GM18508 (cell line): ENCODE results near the gene AMMECR1.
"Not testable (repeated sequence)": the region's sequence is repeated elsewhere in the genome, so short reads cannot be mapped to it uniquely, and the experiment has no call there.

Source experiments
- ATAC-seq: cut with Tn5 transposase; IDR thresholded peaks from one replicate; pipeline ENCODE4 v1.9.1; 2021; ENCODE audit warnings: moderate number of reproducible peaks; ENCODE audit not compliant: insufficient read depth, unreplicated experiment

Gene AMMECR1

GRCh38 chrX:110175696-110176095 lies 142.2 kb downstream of the AMMECR1 start:
- no peak for ATAC-seq

GRCh38 chrX:110175146-110175545 lies 142.7 kb downstream of the AMMECR1 start:
- no peak for ATAC-seq

GRCh38 chrX:110173192-110174175 lies 144.4 kb downstream of the AMMECR1 start:
- no peak for ATAC-seq

- peak; percentile 97 for ATAC-seq
These were observed 145.7 kb downstream of the AMMECR1 start for GRCh38 chrX:110172215-110172614.

GRCh38 chrX:110171442-110171841 lies 146.4 kb downstream of the AMMECR1 start:
- no peak for ATAC-seq

- ATAC-seq, result no peak
These were observed 147.9 kb downstream of the AMMECR1 start for GRCh38 chrX:110170029-110170428.

- ATAC-seq, result no peak
These were observed 149.3 kb downstream of the AMMECR1 start for GRCh38 chrX:110168585-110168984.

- ATAC-seq, result no peak
These were observed 149.9 kb downstream of the AMMECR1 start for GRCh38 chrX:110167952-110168451.

- ATAC-seq, result no peak
These were observed 154.4 kb downstream of the AMMECR1 start for GRCh38 chrX:110163488-110163887.

GRCh38 chrX:110162867-110163266 lies 155.0 kb downstream of the AMMECR1 start:
- ATAC-seq, result no peak

GRCh38 chrX:110162131-110162530 lies 155.8 kb downstream of the AMMECR1 start:
- ATAC-seq, result no peak

GRCh38 chrX:110161361-110161686 lies 156.6 kb downstream of the AMMECR1 start:
- ATAC-seq, result no peak

- ATAC-seq, result no peak
These were observed 158.0 kb downstream of the AMMECR1 start for GRCh38 chrX:110159865-110160264.

GRCh38 chrX:110159235-110159634 lies 158.7 kb downstream of the AMMECR1 start:
- ATAC-seq, result no peak

- no peak for ATAC-seq
These were observed 160.4 kb downstream of the AMMECR1 start for GRCh38 chrX:110157444-110157843.

GRCh38 chrX:110156167-110156754 lies 161.6 kb downstream of the AMMECR1 start:
- no peak for ATAC-seq

- no peak for ATAC-seq
These were observed 162.1 kb downstream of the AMMECR1 start for GRCh38 chrX:110155759-110156158.

- ATAC-seq, result not testable (repeated sequence)
These were observed 163.6 kb downstream of the AMMECR1 start for GRCh38 chrX:110154328-110154727.

- no peak for ATAC-seq
These were observed 164.0 kb downstream of the AMMECR1 start for GRCh38 chrX:110153896-110154295.

- no peak for ATAC-seq
These were observed 164.6 kb downstream of the AMMECR1 start for GRCh38 chrX:110153244-110153643.

GRCh38 chrX:110146521-110146920 lies 171.4 kb downstream of the AMMECR1 start:
- no peak for ATAC-seq
